WTC11 (cell line): ENCODE results near the gene ATF4. TPM values are rescaled to one million over a fixed set of nuclear protein-coding genes. Genes with fewer than 3 reads are reported as not detected.

Experiments
- ATAC-seq: fragments of 200-7000 bp; cut with Tn5 transposase; 2 replicates; pipeline ENCODE4 v1.10.0; 2021; ENCODE audit warnings: mild to moderate bottlenecking, moderate library complexity
- CTCF ChIA-PET: fragments of 300-600 bp; sonication (Branson Sonifier 250); formaldehyde crosslinking; loops from one replicate; lab custom pipeline; 2021; ENCODE audit warnings: antibody characterized with exemption; lab: Charles Lee
- POLR2A ChIA-PET: fragments of 350-600 bp; sonication (Branson Sonifier 250); formaldehyde crosslinking; loops from one replicate; lab custom pipeline; 2021; ENCODE audit warnings: antibody characterized with exemption; lab: Charles Lee
- DNase-seq: peaks from one replicate; pipeline ENCODE4 v3.0.0; 2021; ENCODE audit warnings: low spot score
- H3K27ac Mint-ChIP-seq: 2 replicates; pipeline ENCODE4 v1.8.0; 2021; ENCODE audit warnings: mixed read lengths
- H3K27me3 Mint-ChIP-seq: 2 replicates; pipeline ENCODE4 v1.8.0; 2021; ENCODE audit warnings: low read depth, mild to moderate bottlenecking, moderate library complexity, mixed read lengths
- H3K36me3 Mint-ChIP-seq: 2 replicates; pipeline ENCODE4 v1.8.0; 2021; ENCODE audit warnings: mixed read lengths
- H3K4me1 Mint-ChIP-seq: 2 replicates; pipeline ENCODE4 v1.8.0; 2022; ENCODE audit warnings: mixed read lengths
- H3K4me3 Mint-ChIP-seq: 2 replicates; pipeline ENCODE4 v1.8.0; 2021; ENCODE audit warnings: mild to moderate bottlenecking, moderate library complexity, mixed read lengths
- H3K9me3 Mint-ChIP-seq: 2 replicates; pipeline ENCODE4 v1.8.0; 2021; ENCODE audit warnings: mixed read lengths
- ARID4B ChIP-seq: sonication (generic); formaldehyde crosslinking; IDR thresholded peaks from 2 replicates; pipeline ENCODE4 v1.8.0; 2023; ENCODE audit warnings: missing genetic modification reagents, mild to moderate bottlenecking, borderline replicate concordance
- ATF3 ChIP-seq: sonication (generic); formaldehyde crosslinking; conservative IDR thresholded peaks from 2 replicates; pipeline ENCODE4 v1.8.1; 2022; ENCODE audit warnings: mild to moderate bottlenecking, missing genetic modification reagents
- CBFB ChIP-seq: sonication (generic); formaldehyde crosslinking; IDR thresholded peaks from 2 replicates; pipeline ENCODE4 v1.8.1; 2022; ENCODE audit warnings: mild to moderate bottlenecking, low read depth, missing genetic modification reagents
- CREB1 ChIP-seq: sonication (generic); formaldehyde crosslinking; IDR thresholded peaks from 2 replicates; pipeline ENCODE4 v1.8.0; 2023; ENCODE audit warnings: mild to moderate bottlenecking, missing genetic modification reagents
- E2F1 ChIP-seq: sonication (generic); formaldehyde crosslinking; IDR thresholded peaks from 2 replicates; pipeline ENCODE4 v1.8.0; 2022; ENCODE audit warnings: mild to moderate bottlenecking, missing genetic modification reagents
- ELF4 ChIP-seq: sonication (generic); formaldehyde crosslinking; IDR thresholded peaks from 2 replicates; pipeline ENCODE4 v1.8.1; 2022; ENCODE audit warnings: low read depth, mild to moderate bottlenecking, moderate library complexity, missing genetic modification reagents
- EMX1 ChIP-seq: fragments of 250-450 bp; sonication (Bioruptor Pico); IDR thresholded peaks from 2 replicates; pipeline ENCODE4 v1.8.0; 2021; ENCODE audit warnings: mild to moderate bottlenecking
- GTF2I ChIP-seq: fragments of 250-450 bp; sonication (Bioruptor Pico); conservative IDR thresholded peaks from 2 replicates; pipeline ENCODE4 v1.4.0; 2021; ENCODE audit warnings: mild to moderate bottlenecking
- HMGXB4 ChIP-seq: sonication (generic); formaldehyde crosslinking; IDR thresholded peaks from 2 replicates; pipeline ENCODE4 v1.8.1; 2023; ENCODE audit warnings: mild to moderate bottlenecking, moderate library complexity, missing genetic modification reagents
- MAX ChIP-seq: sonication (generic); formaldehyde crosslinking; IDR thresholded peaks from 2 replicates; pipeline ENCODE4 v1.8.0; 2022; ENCODE audit warnings: mild to moderate bottlenecking, missing genetic modification reagents
- NR1H2 ChIP-seq: sonication (generic); formaldehyde crosslinking; IDR thresholded peaks from 2 replicates; pipeline ENCODE4 v1.9.0; 2021; ENCODE audit warnings: mild to moderate bottlenecking, moderate library complexity, missing genetic modification reagents
- NR3C1 ChIP-seq: sonication (generic); formaldehyde crosslinking; conservative IDR thresholded peaks from 2 replicates; pipeline ENCODE4 v1.8.1; 2023; ENCODE audit warnings: low read depth, mild to moderate bottlenecking, missing genetic modification reagents
- PRDM15 ChIP-seq: sonication (generic); formaldehyde crosslinking; IDR thresholded peaks from 2 replicates; pipeline ENCODE4 v1.8.0; 2022; ENCODE audit warnings: missing genetic modification reagents
- RORB ChIP-seq: fragments of 250-450 bp; sonication (Bioruptor Pico); IDR thresholded peaks from 2 replicates; pipeline ENCODE4 v1.9.0; 2021; ENCODE audit warnings: mild to moderate bottlenecking
- SMAD3 ChIP-seq: sonication (generic); formaldehyde crosslinking; IDR thresholded peaks from 2 replicates; pipeline ENCODE4 v1.8.0; 2022; ENCODE audit warnings: missing genetic modification reagents, mild to moderate bottlenecking, borderline replicate concordance
- STAT6 ChIP-seq: sonication (generic); formaldehyde crosslinking; conservative IDR thresholded peaks from 2 replicates; pipeline ENCODE4 v1.8.1; 2023; ENCODE audit warnings: mild to moderate bottlenecking, low read depth, missing genetic modification reagents, moderate library complexity
- ZNF138 ChIP-seq: sonication (generic); formaldehyde crosslinking; conservative IDR thresholded peaks from 2 replicates; pipeline ENCODE4 v1.8.1; 2022; ENCODE audit warnings: mild to moderate bottlenecking, moderate library complexity, missing genetic modification reagents
- ZNF232 ChIP-seq: sonication (generic); formaldehyde crosslinking; IDR thresholded peaks from 2 replicates; pipeline ENCODE4 v1.8.0; 2022; ENCODE audit warnings: mild to moderate bottlenecking, missing genetic modification reagents
- total RNA-seq: library from RNA; stranded (reverse); gene quantifications from 3 replicates; pipeline ENCODE4 v1.2.3, GENCODE V29; 2021

Gene ATF4
- total RNA-seq, 1 experiment from 2014 or later, result 460 TPM

- TF ChIP-seq NR1H2 (CRISPR knock-in tag) (no peak), GTF2I (CRISPR knock-in tag) (no peak), E2F1 (no peak), PRDM15 (CRISPR knock-in tag) (peak; percentile 96), ARID4B (CRISPR knock-in tag) (no peak), SMAD3 (CRISPR knock-in tag) (no peak), ELF4 (CRISPR knock-in tag) (no peak), ZNF138 (CRISPR knock-in tag) (no peak)
Observed at GRCh38 chr22:39518996-39519680, 1.2 kb upstream of the ATF4 start (continued).

- POLR2A ChIA-PET, result interaction anchor here (0.5 to 1.7 kb wide), 25 partner anchors 9 to 1887 kb away, joined by 3 to 16 read pairs (median 3); partner anchors contain the start of genes MIEF1, RPL3, RPS19BP1 and TAB1
- peak; percentile 89 for ATAC-seq
- peaks cover 65% of the 10 kb centered on the region for H3K36me3 Mint-ChIP-seq
- H3K9me3 Mint-ChIP-seq, result no peaks in the 10 kb centered on the region
- peaks cover 34% of the 10 kb centered on the region for H3K27me3 Mint-ChIP-seq
- H3K4me3 Mint-ChIP-seq, result peak overlapping the region; percentile 95
- CTCF ChIA-PET, result interaction anchor here (0.6 to 1.0 kb wide), 21 partner anchors 9 to 413 kb away, joined by 3 to 36 read pairs (median 4); partner anchors contain the start of genes MIEF1, RPL3 and TAB1
- DNase-seq, result peak; percentile 97
- H3K4me1 Mint-ChIP-seq, result peaks cover 34% of the 10 kb centered on the region
- peak overlapping the region; percentile 100 for H3K27ac Mint-ChIP-seq
- TF ChIP-seq EMX1 (CRISPR knock-in tag), result no peak
- TF ChIP-seq NR3C1 (CRISPR knock-in tag), result no peak
- no peak for TF ChIP-seq MAX (CRISPR knock-in tag)
- no peak for TF ChIP-seq STAT6
- no peak for TF ChIP-seq CBFB (CRISPR knock-in tag)
- no peak for TF ChIP-seq ATF3 (CRISPR knock-in tag)
- TF ChIP-seq HMGXB4 (CRISPR knock-in tag), result peak; percentile 79; the same call in 1 of the 2 replicates
- TF ChIP-seq RORB (CRISPR knock-in tag), result no peak
- TF ChIP-seq ZNF232 (CRISPR knock-in tag), result no peak
- TF ChIP-seq CREB1, result no peak
Observed at GRCh38 chr22:39519681-39520225, 609 bp upstream of the ATF4 start.
